ENCODE data around the gene AQP3. TPM values are rescaled to one million over a fixed set of nuclear protein-coding genes. Genes with fewer than 3 reads are reported as not detected.
"Not testable (repeated sequence)": the region's sequence is repeated elsewhere in the genome, so short reads cannot be mapped to it uniquely, and the experiment has no call there.

The AQP3 gene
- 10 to 100 TPM in 1 of 2 donors, 1 to 10 TPM in 1; 3.8 to 36.8 TPM for total RNA-seq

DNA sequence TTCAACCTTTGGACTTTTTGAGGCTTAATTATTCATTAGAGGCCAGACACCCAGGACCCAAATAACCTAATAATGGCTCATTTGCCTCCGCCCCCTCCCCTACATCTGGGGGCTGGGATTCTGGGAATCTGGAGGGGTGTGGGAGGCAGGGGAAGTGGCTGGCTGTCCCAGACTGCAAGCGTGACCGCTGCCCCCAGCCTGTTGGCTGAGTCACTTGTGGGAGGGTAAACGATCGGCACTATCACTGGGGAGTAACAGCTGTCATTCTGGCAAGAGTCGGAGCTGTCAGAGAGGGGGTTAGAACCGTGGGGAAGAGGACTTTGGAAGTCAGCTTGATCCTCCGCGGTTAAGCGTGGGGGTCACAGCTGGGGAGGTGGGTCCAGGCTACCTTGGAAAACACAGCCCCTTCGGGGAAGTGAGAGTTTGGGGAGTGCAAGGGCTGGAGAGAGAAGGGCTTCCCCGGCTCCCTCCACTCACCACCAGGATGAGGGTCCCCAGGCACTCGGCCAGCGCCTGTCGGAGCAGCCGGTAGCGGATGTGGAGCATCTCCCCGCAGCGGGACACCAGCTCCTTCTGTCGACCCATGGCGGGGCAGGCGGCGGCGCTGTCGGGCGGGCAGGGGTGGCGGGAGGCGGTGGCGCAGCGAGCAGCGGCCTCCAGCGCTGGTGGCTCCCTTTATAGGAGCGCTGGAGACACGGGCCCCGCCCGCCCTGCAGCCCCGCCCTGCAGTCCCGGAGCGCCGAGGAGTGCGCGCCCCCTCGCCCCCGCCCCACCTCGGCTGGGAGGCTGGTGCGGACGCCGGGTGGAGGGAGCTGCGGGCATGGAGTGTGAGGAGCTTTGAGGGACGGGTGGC, at the start of gene AQP3:
Gene AQP3 (minus strand): TSS at position 648 of the 853 bp plus-strand sequence. CDS start 63 bp downstream, at position 585.
- peak; percentile 72 to 79 for DNase-seq (ENCODE audit: low spot score in 2 of 2)
- ATAC-seq: peak; percentile 66 to 74
- H3K9me3 Mint-ChIP-seq: no peaks in the 10 kb centered on the region
- H3K27ac Mint-ChIP-seq: peak within 1 kb of the TSS; percentile 90 to 99
- no peaks in the 10 kb centered on the region for H3K36me3 Mint-ChIP-seq

DNA sequence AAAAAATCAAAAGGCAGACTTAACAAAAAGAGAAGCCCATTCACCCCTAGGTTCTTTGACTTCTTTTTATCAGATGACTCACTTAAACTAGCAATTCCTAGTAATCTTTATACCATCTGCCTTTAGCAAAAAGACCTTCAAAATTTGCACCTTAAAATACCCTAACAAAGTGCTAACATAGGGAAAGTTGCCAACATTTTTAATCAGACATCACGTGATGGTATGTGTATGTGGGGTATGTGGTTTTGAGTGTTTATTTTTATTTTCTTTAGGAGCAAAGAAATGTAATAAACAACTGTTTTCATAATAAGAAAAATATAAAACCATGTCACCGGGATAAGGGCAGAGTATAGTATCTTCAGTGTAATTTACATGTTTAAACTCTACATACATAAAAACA, 46.4 kb upstream of the AQP3 start:
- H3K36me3 Mint-ChIP-seq; ATAC-seq; DNase-seq (ENCODE audit: low spot score in 2 of 2); H3K27ac Mint-ChIP-seq; H3K9me3 Mint-ChIP-seq: not testable (repeated sequence)

DNA sequence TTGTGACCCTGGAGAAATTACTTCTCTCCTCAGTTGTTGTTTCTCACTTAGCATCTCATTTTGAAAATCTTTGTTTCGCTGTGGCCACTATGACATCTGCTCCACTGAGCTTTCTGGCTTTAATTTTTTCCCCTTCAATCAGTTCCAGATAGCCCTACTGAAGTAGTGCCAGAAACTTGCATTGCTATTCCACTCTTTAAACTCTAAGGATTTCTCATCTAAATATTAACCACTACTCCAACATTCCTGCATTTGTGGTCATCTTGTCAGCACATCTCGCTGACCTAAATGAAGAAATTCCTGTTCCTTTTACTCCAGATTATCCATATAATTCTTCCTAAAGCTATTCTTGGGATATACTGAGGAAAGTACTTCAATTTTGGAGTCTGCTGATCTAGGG, 41.7 kb upstream of the AQP3 start:
- H3K36me3 Mint-ChIP-seq: no peaks in the 10 kb centered on the region
- H3K9me3 Mint-ChIP-seq: no peaks in the 10 kb centered on the region
- H3K27ac Mint-ChIP-seq: no peak overlapping the region
- ATAC-seq: no peak
- no peak for DNase-seq (ENCODE audit: low spot score in 2 of 2)

- DNase-seq (ENCODE audit: low spot score in 2 of 2); H3K27ac Mint-ChIP-seq; ATAC-seq; H3K9me3 Mint-ChIP-seq; H3K36me3 Mint-ChIP-seq: not testable (repeated sequence)
Measured at GRCh38 chr9:33485312-33485711, 37.9 kb upstream of the AQP3 start.

GRCh38 chr9:33480976-33481375, 33.6 kb upstream of the AQP3 start:
- H3K36me3 Mint-ChIP-seq: no peaks in the 10 kb centered on the region
- ATAC-seq (no peak), DNase-seq (ENCODE audit: low spot score in 2 of 2) (no peak)
- no peaks in the 10 kb centered on the region for H3K9me3 Mint-ChIP-seq
- H3K27ac Mint-ChIP-seq: no peak overlapping the region

DNA sequence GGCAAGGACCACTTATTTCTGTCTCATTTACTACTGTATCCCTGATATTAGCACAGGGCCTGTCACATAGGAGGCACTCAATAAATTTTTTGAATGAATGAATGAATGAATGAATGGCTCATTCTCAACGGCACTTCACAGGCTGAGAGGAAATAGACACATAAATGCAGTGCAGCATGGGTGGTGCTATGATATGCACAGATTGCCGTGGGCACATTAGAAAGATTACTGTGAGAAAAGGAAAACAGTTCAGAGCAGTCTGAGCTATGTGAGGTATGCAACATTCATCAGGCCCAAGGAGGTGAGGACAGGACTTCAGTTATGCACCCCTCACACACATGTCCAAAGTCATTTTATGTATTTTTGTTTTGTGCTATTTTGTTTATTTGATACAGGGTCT, 32.7 kb upstream of the AQP3 start:
- no peaks in the 10 kb centered on the region for H3K9me3 Mint-ChIP-seq
- DNase-seq (ENCODE audit: low spot score in 2 of 2) (no peak), ATAC-seq (no peak)
- no peak overlapping the region for H3K27ac Mint-ChIP-seq
- no peaks in the 10 kb centered on the region for H3K36me3 Mint-ChIP-seq

GRCh38 chr9:33476503-33476902, 29.1 kb upstream of the AQP3 start:
- Mint-ChIP-seq H3K36me3 (peaks cover 11 to 17% of the 10 kb centered on the region in 2 donors), H3K27ac (peak overlapping the region in 1 of 2 donors; percentile 72), H3K9me3 (no peaks in the 10 kb centered on the region)
- ATAC-seq (no peak), DNase-seq (ENCODE audit: low spot score in 2 of 2) (no peak)

DNA sequence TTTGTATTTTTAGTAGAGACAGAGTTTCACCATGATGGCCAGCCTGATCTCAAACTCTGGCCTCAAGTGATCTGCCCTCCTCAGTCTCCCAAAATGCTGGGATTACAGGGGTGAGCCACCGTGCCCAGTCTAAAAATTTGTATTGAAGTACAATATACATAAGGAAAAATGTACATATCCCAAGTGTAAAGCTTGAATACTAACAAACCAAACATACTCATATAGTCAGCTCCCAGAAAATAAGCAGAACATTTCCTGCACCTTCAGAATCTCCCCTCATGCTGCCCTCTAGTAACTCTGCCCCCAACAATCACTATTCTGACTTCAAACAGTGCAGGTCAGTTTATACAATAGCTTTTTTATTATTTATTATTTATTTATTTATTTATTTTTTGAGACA, 28.0 kb upstream of the AQP3 start:
- no peak overlapping the region for H3K27ac Mint-ChIP-seq
- H3K36me3 Mint-ChIP-seq: peaks cover 11 to 21% of the 10 kb centered on the region in 2 donors
- DNase-seq (ENCODE audit: low spot score in 2 of 2): no peak
- no peaks in the 10 kb centered on the region for H3K9me3 Mint-ChIP-seq
- ATAC-seq: no peak

GRCh38 chr9:33473643-33474352, 26.4 kb upstream of the AQP3 start, which contains the start of gene NOL6:
NOL6 (minus strand) TSS chr9:33473924; CDS start chr9:33473842, 82 bp downstream.
- DNase-seq (ENCODE audit: low spot score in 2 of 2): peak; percentile 98
- Mint-ChIP-seq H3K9me3 (no peaks in the 10 kb centered on the region), H3K27ac (peak within 1 kb of the TSS; percentile 90 to 98), H3K36me3 (peaks cover 11 to 21% of the 10 kb centered on the region in 2 donors)
- peak; percentile 99 to 100 for ATAC-seq

DNA sequence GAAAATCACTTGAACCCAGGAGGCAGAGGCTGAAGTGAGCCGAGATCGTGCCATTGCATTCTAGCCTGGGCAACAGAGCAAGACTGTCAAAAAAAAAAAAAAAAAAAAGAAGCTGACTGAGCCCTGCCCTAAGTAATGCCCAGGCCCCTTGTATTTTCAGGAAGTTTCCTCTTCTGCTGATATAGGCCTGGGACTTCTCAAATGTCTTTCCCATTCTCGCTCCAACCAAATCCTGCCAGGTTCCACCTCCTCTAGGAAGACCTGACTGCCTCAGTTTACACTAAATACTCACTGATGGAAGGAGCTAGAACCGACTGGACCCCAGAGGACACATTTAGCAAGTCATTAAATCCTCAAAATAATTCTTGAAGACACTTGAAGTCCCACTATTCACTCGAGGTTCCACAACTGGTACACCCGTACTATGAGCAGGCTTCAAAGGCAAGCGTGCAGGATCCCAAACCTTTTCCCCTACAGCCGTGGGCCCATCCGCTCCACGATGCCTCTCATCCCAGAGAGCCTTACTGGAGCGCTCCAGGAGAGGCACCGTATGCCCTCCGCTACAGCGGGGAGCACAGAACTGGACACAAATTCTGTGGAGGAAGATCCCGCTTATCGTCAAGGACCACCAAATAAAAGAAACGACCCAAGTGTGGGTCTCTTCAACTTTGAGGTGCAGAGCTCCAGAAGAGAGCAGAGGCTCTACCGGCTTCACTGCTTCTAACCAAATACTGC, 25.7 kb upstream of the AQP3 start:
- DNase-seq (ENCODE audit: low spot score in 2 of 2) (peak in 1 of 2 donors; percentile 20), ATAC-seq (no peak)
- no peaks in the 10 kb centered on the region for H3K9me3 Mint-ChIP-seq
- peaks cover 11 to 21% of the 10 kb centered on the region in 2 donors for H3K36me3 Mint-ChIP-seq
- H3K27ac Mint-ChIP-seq: peak overlapping the region; percentile 90 to 98

DNA sequence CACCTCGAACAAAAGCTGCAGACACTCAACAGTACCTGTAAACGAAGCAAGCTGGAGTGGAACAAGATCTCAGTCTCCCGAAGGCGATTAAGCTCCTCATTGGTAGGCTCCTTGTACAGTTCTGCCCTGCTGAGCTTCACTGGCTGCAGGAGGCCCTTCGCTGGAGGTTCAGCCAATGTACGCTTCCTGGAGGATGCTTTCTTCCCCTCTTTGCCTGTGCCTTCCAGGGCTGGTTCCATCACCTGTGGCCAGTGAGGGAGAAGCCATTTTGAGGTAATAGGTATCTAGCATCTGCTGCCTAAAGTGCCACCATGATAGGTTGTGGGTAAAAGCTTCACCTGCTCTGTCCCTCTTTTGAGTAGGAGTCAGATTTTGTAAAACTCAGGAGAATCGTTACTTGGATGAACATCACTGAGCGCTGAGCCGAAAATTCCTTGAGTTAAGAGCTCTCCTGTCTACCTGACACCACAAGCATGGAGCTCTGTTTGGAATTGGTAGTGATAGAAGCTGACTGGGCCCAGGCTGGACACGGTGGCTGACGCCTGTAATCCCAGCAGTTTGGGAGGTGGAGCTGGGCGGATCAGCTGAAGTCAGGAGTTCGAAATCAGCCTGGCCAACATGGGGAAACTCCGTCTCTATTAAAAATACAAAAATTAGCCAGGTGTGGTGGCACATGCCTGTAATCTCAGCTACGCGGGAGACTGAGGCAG, 24.9 kb upstream of the AQP3 start:
- DNase-seq (ENCODE audit: low spot score in 2 of 2) (peak in 1 of 2 donors; percentile 39), ATAC-seq (no peak)
- Mint-ChIP-seq H3K9me3 (no peaks in the 10 kb centered on the region), H3K36me3 (peaks cover 11 to 21% of the 10 kb centered on the region in 2 donors), H3K27ac (peak overlapping the region; percentile 90 to 98)

- peaks cover 11 to 21% of the 10 kb centered on the region in 2 donors for H3K36me3 Mint-ChIP-seq
- no peak for DNase-seq (ENCODE audit: low spot score in 2 of 2)
- H3K27ac Mint-ChIP-seq: peak overlapping the region; percentile 9 to 42
- H3K9me3 Mint-ChIP-seq: no peaks in the 10 kb centered on the region
- ATAC-seq: no peak
Measured at GRCh38 chr9:33471361-33471760, 24.0 kb upstream of the AQP3 start.

DNA sequence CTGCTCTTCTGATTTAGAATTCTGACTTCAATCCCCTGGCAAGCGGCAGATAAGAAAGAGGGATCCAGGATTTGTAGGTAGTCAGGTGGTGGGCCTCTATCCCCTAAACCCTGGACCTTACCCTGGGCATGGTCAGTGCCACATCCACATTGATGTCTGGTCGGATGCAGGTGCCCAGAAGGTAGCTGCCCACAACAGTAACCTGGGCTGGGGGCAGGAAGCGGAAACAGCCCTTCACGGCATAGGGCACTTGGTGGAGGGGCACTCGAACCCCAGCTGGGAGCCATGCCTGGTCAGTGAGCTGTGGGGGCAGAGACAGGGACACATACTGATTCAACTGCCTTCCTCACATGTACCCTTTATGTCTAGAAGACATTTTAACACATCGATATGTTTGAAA, 22.5 kb upstream of the AQP3 start:
- Mint-ChIP-seq H3K27ac (peak overlapping the region; percentile 4 to 21), H3K9me3 (no peaks in the 10 kb centered on the region), H3K36me3 (peaks cover 11 to 21% of the 10 kb centered on the region in 2 donors)
- no peak for ATAC-seq
- DNase-seq (ENCODE audit: low spot score in 2 of 2): peak in 1 of 2 donors; percentile 49

- DNase-seq (ENCODE audit: low spot score in 2 of 2): peak in 1 of 2 donors; percentile 50
- Mint-ChIP-seq H3K27ac (peak overlapping the region in 1 of 2 donors; percentile 19), H3K36me3 (peaks cover 10 to 21% of the 10 kb centered on the region in 2 donors), H3K9me3 (no peaks in the 10 kb centered on the region)
- no peak for ATAC-seq
Measured at GRCh38 chr9:33468797-33469621, 21.6 kb upstream of the AQP3 start.

DNA sequence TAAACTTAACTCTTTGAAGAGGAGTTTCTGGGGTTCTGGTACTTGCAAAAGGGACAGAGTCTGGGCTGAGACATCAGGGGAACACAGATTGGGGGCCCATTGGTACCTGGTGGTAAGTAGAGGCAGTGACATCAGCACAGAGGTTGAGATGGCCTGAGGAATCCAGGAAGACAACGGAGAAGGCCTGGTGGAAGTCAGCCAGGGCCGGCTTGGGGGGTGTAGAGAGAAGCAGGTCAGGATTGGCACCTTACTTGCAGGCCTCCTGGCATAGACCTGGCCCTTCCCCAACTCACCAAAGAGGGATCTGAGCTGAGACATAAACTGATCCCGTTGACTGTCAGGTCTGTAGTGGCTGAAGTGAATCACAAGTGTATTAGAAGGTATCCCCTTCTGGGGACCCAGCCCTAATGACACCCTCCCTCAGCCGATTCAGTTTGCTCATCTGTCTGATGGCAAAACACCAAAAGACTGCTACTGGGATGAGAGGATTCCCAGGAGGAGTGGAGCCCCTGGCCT, 20.9 kb upstream of the AQP3 start:
- no peak for ATAC-seq
- no peak for DNase-seq (ENCODE audit: low spot score in 2 of 2)
- Mint-ChIP-seq H3K9me3 (no peaks in the 10 kb centered on the region), H3K36me3 (peaks cover 3 to 14% of the 10 kb centered on the region in 2 donors), H3K27ac (peak overlapping the region; percentile 3 to 29)
